SKM-1 (cell line): Measurements from ENCODE around the gene SPON1.
A peak's percentile ranks its signal among the peaks of the same experiment; 100 is the strongest.
"Not testable (repeated sequence)": the region's sequence is repeated elsewhere in the genome, so short reads cannot be mapped to it uniquely, and the experiment has no call there.

Experiments
- DNase-seq: peaks from one replicate; lab custom pipeline; 2025; ENCODE audit not compliant: unreplicated experiment; lab: John Stamatoyannopoulos, UW

The SPON1 gene

DNA sequence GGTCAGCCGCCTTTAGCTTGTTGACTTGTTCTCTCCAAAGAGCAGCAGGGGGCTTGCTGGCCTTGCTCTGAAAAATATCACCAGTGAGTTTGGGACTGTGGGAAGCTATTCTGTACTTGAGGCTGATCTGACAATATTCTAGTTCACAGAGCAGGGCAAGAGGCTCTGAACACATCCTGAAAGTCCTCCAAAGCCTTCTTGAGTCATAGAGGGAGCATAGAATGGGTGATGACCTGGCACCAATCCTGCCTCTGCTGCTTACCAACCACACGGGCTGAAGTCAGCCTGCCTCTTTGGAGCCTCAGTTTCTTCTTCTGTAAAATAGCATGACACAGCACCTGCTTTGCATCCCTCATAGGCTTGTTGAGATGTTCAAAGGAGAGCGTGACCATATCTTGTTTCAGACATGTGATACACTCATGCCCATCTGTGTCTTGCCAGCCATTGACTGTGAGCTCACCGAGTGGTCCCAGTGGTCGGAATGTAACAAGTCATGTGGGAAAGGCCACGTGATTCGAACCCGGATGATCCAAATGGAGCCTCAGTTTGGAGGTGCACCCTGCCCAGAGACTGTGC, 299.8 kb downstream of the SPON1 start:
- no peak for DNase-seq

DNA sequence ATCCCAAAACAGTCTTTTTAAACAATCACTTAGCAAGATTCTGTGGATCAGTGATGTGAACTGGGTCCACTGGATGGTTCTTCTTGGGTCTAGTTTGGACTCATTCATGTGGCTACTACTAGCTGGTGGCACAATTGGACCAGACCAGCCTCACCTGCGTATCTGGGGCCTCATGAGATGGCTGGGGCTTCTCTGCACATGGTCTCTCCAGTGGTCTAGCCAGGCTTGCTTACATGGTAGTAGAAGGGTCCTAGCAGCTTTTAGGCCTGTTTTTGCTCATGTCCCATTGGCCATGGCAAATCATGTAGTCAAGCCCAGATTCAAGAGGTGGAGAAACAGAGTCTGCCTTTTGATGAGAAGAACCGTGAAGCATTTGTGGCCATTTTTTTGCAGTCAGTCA, 302.4 kb downstream of the SPON1 start:
- no peak for DNase-seq

DNA sequence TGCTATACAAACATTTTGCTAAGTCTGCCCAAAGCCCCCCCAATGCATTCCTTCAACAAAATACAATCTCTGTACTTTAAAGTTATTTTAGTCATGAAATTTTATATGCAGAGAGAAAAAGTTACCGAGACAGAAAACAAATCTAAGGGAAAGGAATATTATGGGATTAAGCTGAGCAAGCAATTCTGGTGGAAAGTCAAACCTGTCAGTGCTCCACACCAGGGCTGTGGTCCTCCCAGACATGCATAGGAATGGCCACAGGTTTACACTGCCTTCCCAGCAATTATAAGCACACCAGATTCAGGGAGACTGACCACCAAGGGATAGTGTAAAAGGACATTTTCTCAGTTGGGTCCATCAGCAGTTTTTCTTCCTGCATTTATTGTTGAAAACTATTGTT, 304.1 kb downstream of the SPON1 start:
- DNase-seq, result no peak

DNA sequence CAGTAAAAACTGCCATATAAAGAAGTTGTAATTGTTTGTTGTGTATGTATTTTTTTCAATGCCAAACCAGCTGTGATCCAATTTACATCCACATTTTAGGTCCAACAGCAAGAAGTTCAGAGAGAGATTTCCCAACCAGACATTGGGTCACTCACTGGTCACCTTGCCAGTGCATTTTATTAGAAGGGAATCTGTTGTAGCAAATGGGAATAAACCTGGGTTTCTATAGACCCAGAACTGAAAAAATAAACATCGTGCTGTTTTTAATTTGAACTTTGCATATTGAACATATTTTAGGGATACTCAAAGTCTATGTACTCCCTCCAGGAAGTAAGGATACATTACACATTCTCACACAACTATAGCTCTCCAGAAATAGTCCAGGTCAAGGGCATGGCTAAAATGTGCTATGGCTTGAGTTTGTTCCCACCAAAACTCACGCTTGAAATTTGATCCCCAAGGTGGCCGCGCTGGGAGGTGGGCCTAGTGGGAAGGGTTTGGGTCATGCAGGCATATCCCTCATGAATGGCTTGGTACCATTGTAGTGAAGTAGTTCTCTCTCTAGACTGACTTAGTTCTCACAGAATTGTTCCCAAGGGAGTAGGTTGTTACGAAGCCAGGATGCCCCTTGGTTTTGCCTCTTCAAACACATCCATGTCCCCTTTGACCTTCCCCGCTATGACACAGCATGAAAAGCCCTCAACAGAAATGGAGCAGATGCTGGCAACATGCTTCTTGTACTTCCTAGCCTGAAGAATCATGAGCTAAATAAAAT, 305.5 kb downstream of the SPON1 start:
- DNase-seq, result no peak

DNA sequence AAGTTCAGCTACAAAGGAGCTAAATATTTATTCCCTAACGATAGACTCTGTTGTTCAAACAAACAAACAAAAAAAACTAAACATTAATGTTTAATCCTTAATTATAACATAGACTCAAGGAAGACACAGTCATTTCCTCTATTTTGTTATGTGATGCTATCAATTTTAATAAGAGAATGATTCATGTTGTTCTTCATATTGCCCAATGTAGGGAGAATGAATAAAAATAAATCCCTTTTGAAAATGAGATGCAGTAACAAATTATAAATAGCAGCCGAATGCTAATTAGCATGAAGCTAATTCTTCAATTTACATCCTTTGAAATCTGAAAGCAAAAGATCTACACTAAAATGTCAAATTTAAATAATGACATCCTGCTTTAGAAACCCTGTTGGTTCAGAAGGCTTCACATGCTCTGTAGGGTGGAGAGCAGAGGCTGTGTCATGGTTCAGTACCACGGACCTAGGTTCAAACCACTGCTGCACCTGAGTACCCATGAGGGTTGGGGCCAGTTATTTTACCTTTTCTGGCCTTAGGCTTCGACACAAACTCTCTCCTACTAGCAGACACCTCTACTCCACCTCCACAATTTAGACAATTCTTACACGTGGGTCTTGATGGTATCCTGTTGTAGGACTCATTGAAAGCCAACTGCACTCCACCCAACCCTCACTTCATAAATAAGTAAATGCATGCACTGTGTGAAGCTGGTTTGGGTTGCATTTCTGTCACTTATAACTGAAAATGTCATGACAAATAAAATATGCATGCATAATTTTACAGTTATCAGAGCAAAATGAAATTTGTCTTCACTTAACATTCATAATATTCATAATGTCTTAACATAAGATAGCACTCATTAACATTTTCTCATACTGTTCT, 307.4 kb downstream of the SPON1 start:
- DNase-seq, result no peak

DNA sequence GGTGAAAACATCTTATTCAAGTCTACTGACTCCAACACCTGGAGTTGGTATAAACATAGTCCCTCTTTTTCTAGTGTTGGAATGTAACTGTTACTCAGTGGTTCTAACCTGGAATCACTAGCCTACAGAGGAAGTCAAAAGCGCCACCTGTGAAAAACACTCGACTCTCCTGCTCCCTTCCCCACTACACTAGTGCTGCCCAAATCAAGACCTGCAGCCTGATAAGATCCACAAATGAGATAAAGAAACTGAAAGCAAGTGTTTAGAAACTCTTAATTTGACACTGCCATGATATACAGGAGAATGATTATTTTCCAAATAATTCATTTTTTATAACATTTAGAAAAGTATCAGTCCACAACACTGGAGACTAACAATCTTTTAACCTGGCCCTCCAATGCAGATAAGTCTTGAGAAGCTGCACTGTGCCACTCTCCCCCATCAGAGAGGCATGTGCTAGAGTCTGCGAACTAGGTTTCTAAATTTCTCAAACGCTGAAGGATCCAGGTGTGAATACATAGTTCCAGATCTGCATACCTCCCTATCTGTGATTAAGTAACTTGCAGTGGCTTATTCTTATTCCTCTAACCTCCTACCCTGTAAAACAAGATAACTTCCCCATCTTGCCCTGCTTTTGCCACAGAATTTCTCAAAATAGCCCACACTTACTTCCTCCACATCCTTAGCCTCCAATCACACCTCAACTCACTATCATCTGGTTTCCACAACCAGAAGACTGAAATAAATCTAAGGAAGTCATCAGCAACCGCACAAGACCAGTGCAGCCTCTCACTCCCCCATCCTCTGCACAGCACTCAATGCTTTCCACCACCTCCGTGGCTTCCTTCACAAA, 308.4 kb downstream of the SPON1 start:
- peak; percentile 95 for DNase-seq

DNA sequence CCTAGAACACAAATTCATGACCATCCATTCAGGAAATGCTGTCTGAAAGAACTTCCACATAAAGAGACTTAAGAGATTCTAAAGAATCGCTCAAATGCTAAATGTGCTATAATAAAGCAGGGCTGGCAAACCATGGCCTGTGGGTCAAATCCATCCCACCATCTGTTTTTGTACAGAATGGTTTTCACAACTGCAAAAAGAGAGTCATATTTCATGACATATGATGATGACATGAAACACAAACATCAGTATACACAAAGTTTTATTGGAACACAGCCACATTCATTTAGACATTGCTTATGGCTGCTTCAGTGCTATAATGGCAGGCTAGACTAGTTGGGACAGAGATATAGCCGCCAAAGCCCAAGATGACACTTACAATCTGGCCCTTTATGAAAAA, 311.4 kb downstream of the SPON1 start:
- DNase-seq, result no peak

DNA sequence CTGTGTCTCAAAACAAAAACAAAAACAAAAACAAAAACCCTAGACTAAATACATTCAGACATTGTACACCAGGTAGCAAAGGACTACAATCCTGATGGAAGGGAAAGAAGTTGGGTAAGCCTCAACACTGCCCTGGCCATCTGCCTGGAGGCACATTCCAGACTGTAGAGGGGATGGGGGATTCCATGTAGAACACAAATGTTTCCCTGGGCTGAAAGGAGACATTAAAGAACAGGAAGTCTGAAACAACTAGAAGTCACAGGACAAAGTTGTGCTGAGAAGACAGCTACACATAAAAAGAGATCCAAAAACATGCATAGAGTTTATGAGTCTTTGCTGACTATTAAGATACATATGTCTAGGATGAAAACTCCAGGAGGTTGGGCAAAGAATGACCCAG, 312.6 kb downstream of the SPON1 start:
- no peak for DNase-seq

DNA sequence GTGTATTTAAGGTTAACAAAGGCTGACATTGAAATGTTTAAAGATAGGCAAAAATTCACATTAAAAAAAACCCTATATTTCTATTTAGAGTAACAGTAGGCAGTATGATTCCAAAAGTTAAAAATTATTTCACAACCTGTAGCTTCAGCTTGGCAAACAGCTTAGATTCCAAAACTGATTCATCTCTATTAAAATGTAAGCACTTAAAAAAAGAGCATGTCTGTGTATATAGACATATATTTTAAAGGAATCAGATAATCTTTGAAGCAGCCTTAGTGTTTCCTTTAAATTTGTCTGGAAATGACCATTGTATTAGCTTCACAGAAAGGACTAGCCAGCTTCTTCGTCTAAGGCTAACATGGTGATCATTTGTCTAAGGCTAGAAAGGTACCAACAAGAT, 316.3 kb downstream of the SPON1 start:
- not testable (repeated sequence) for DNase-seq

DNA sequence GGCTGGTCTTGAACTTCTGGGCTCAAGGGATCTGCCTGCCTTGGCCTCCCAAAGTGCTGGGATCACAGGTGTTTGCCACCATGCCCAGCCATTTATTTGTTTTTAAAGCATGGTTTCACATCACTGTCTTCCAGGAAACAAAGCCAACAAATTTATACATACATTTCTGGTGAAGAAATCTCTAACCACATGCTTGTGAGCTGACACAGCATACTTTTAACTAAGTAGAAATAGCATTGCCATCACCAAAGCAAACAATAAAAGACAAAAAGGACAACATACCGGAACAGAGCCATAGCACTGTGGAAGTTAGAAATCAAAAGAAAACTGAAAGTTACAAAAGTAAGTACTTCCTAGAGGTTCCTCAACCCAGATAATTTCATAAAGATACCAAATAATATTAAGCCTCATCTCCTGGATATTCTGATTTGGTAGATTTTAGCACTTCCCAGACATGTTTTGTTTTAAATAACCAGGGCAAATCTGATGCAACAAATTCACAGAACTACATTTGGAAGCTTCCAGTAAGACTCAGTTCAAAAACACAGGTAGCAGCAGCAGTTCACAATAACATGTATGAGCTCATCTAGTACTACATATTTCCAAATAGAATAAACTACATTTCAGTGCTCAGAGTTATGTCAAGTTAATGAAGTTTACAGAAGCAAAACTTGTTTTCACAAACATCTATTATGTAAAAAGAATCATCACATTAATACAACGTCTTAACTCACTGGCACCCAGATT, 325.8 kb downstream of the SPON1 start:
- no peak for DNase-seq

DNA sequence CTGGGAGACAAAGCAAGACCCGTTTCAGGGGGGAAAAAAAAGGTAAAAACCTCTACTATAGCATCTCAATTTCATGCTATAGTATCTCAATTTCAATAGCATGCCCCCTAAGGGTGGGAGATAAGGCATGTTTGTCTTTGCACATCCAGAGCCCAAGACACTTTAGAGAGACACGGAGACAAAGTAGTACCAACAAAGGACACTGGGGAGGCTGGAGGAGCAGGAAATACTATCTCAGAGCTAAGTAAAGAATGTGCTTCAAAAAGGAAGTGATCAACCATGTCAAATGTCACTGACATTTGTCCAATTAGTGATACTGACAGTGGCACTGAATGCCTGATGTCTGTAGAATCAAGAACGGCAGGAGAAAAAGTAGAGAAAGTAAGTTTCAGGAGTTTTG, 327.9 kb downstream of the SPON1 start:
- DNase-seq, result no peak

DNA sequence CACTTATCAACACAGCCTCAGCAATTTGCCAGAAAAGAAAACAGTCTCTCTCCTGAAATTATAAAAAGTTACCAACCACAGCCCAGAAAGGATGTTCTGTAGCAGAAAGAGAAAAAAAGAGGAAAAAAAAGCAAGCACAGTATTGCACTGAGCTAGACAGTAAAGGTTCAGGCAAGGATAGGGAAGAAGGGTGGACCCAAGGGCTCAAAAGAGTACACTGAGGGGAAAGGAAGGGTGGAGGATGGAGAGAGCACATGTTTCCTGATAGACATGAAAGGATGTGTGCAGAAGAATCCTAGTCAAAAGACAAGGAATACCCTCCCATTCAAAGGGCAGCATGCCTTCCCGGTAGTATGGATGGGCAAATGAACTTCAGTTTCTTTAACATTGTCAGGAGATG, 337.4 kb downstream of the SPON1 start:
- no peak for DNase-seq

DNA sequence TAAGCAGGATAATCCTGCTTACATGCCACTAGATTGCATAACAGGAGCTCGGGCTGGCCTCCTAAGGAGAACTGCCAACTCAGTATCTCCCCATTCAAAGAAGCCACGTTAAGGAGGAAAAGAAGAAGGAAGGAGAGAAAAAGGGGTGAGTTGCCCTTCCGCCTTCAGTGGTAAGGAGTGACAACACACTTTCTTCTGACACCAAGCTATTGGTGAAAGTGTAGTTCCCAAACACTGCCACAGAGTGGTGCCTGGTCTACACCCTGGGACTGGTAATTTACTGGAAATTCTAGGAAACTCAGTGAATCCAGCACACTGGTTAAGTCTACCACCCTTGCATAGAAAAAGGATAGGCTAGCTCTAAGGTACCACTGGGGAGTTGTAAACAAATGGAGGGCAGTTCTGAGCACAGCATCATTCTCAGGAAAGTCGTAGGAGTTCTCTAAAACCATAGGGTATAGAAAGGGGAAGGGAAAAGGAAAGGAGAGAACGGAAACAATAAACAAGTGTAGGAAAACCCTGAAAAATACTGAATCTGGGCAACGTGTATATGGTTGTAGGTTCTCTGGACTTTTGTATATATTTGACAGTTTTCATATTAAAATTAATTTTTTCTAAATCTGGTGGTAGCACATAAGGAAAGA, 338.3 kb downstream of the SPON1 start:
- peak; percentile 65 for DNase-seq

DNA sequence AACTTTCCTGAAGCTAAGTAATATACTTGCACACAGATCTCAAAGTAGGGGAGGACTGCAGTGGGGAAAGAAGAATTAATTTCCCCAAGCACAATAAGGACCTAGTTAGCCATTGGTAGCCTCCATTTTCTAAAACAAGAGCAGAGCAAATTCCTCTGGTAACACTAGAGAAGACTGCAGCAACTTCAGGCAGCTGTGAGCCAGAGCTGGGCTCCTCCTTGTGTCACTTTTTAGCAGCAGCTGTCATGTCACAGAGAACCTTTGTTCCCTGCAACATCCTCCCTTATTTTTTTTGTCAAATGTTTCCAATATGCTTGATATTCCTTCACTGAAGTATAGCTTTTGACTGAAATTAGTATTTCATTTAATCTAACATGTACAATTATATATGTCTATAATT, 342.1 kb downstream of the SPON1 start:
- DNase-seq, result no peak

DNA sequence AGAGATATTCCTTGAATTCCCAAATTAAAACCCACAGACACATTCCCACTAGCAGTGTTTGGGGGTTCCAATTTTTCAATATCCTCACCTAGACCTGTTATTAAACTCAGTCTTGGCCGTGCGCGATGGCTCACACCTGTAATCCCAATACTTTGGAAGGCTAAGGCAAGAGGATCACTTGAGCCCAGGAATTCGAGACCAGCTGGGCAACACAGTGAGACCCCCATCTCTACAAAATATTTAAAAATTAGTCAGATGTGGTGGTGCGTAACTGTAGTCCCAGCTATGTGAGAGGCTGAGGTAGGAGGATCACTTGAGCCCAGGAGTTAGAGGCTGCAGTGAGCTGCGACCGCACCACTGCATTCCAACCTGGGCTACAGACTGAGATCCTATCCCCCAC, 343.1 kb downstream of the SPON1 start:
- DNase-seq, result no peak

DNA sequence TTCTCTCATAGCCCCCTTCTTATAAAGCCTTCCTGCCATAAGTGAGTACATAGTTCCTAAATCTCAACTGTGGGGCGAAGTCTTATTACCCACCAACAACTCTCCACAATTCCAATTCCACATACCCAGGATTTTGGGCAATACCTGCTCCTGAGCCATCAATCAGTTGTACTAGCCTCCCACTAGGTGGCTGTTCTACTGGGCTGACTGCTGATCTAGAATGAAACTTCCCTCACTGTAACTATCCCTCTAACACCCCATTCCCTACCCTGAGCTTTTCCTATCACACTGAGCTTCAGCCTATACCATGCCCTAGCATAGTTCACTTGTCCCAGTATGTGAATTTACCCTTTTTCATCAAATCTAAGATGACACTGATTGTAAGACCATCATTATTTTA, 344.0 kb downstream of the SPON1 start:
- DNase-seq, result no peak

DNA sequence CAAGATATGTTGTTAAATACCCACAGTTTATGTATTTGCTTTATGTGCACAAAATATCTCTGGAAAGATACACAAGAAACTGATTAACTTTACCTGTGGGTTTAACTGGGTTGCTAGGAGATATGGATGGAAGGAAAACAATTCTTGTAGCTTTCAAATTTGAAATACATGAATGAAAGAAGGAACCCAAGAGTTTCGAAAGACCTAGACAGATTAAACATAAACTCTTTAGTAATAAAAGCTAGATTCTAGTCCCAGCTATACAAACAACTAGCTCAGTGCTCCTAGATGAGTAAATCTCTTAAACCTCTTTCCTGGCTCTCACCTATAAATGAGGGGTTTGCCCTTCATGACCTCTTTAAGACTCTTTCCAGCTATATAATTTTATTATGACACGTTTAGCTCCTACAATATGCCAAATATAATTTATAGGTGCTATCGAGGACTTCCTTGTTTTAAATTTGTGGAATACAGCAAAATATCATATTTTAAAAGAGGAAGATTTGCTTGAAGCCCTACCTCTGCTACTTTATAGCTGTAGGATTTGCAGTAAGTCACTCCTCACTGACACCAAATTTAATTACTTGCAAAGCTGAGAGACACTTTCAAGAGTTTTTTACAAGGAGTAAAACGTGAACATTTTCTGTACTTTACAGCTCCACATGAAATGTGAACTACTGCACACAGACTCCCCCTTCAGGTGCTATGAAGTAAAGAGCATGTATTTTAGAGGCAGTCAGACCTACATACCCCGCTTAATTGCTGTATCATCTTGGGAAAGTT, 345.8 kb downstream of the SPON1 start:
- no peak for DNase-seq

DNA sequence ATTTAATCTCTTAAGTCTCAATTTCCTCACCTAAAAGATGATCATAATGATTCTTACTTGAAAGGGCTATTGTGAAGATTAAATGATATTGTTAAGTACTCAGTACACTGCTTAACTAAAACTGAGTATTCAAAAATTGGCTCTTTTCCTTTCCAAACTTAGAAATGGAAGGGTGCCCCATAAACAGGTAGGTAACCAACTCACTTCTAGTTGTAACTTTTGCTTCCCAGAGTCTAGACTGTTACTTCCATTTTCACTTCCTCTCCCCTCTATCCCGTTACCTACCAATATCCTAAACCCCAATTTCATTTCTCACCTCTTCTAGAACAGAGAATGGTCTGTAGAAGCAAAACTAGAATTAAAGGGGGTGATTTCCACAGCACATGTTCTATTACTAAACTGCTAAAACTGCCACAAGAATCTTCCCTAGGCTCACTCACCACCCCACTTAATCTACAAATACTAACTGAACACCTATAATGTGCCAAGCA, 346.4 kb downstream of the SPON1 start:
- no peak for DNase-seq
